ENCODE results near the gene AANAT. TPM values are rescaled to one million over a fixed set of nuclear protein-coding genes. Genes with fewer than 3 reads are reported as not detected.

The AANAT gene
- total RNA-seq, 2 experiments from 2014 or later: not detected

GRCh38 chr17:76437467-76438402 lies 29.7 kb upstream of the AANAT start:
- CTCF ChIA-PET (ENCODE audit: unreplicated experiment): interaction anchor here (1.1 kb wide), 1 partner anchor 10 kb away, joined by 3 read pairs; no protein-coding TSS in a partner anchor
- H4K20me1 ChIP-seq (ENCODE audit: insufficient read depth, low read length): peaks cover 10% of the 10 kb centered on the region
- no peak for TF ChIP-seq CTCF (conservative IDR thresholded peaks at IDR 0.05; ENCODE audit: low read length)
- no peak for TF ChIP-seq EZH2phosphoT487 (IDR thresholded peaks at IDR 0.05; ENCODE audit: borderline replicate concordance, low read depth, low read length)
- no peak overlapping the region for H3K4me3 ChIP-seq (ENCODE audit: low read depth, low read length, poor library complexity, severe bottlenecking)
- H3K9me2 ChIP-seq (ENCODE audit: insufficient read depth, low read length): no peaks in the 10 kb centered on the region
- peaks cover 84% of the 10 kb centered on the region for H3K4me1 ChIP-seq (ENCODE audit: insufficient read depth, low read length, poor library complexity, severe bottlenecking)
- H3K79me2 ChIP-seq (ENCODE audit: insufficient read depth, low read depth, low read length): peaks cover 98% of the 10 kb centered on the region
- H3K4me2 ChIP-seq (ENCODE audit: low read length): no peak overlapping the region; the same call in 1 of the 2 replicates
- no peak overlapping the region for H2AFZ ChIP-seq (ENCODE audit: low read length)
- DNase-seq (ENCODE audit: low spot score): no peak
- no peaks in the 10 kb centered on the region for H3K9me3 ChIP-seq (ENCODE audit: low read length)
- no TSS peak for BruUV-seq (replicated peaks)
- H3K27ac ChIP-seq (ENCODE audit: low read depth, low read length, poor library complexity, severe bottlenecking): no peak overlapping the region
- POLR2A ChIA-PET: interaction anchor here (0.6 to 1.1 kb wide), 4 partner anchors 7 to 91 kb away, joined by 3 to 4 read pairs (median 3); no protein-coding TSS in a partner anchor
- peaks cover 36% of the 10 kb centered on the region for H3K36me3 ChIP-seq (ENCODE audit: insufficient read depth, low read length)
- intact Hi-C loops (cut with micrococcal nuclease; ENCODE audit: unreplicated experiment): no loop called here

GRCh38 chr17:76438906-76439305 lies 28.5 kb upstream of the AANAT start:
- Histone ChIP-seq H3K79me2 (ENCODE audit: insufficient read depth, low read depth, low read length) (peaks cover 98% of the 10 kb centered on the region), H2AFZ (ENCODE audit: low read length) (no peak overlapping the region), H3K9me2 (ENCODE audit: insufficient read depth, low read length) (no peaks in the 10 kb centered on the region), H4K20me1 (ENCODE audit: insufficient read depth, low read length) (peaks cover 10% of the 10 kb centered on the region), H3K4me1 (ENCODE audit: insufficient read depth, low read length, poor library complexity, severe bottlenecking) (peaks cover 84% of the 10 kb centered on the region), H3K4me2 (ENCODE audit: low read length) (no peak overlapping the region; the same call in 1 of the 2 replicates), H3K27ac (ENCODE audit: low read depth, low read length, poor library complexity, severe bottlenecking) (no peak overlapping the region), H3K4me3 (ENCODE audit: low read depth, low read length, poor library complexity, severe bottlenecking) (no peak overlapping the region), H3K9me3 (ENCODE audit: low read length) (no peaks in the 10 kb centered on the region), H3K36me3 (ENCODE audit: insufficient read depth, low read length) (peaks cover 36% of the 10 kb centered on the region)
- no peak for DNase-seq (ENCODE audit: low spot score)
- BruUV-seq (replicated peaks): no TSS peak
- POLR2A ChIA-PET: interaction anchor here (1.0 to 1.4 kb wide), 4 partner anchors 10 to 90 kb away, joined by 3 to 6 read pairs (median 3); no protein-coding TSS in a partner anchor
- intact Hi-C loops (cut with micrococcal nuclease; ENCODE audit: unreplicated experiment): no loop called here
- TF ChIP-seq EZH2phosphoT487 (IDR thresholded peaks at IDR 0.05; ENCODE audit: borderline replicate concordance, low read depth, low read length): no peak
- no peak for TF ChIP-seq CTCF (conservative IDR thresholded peaks at IDR 0.05; ENCODE audit: low read length)
- CTCF ChIA-PET (ENCODE audit: unreplicated experiment): no interaction called here

Data from OCI-LY7 (cell line).